ENCODE results near the gene RASL12. TPM values are rescaled to one million over a fixed set of nuclear protein-coding genes. Genes with fewer than 3 reads are reported as not detected.
"Not testable (repeated sequence)": the region's sequence is repeated elsewhere in the genome, so short reads cannot be mapped to it uniquely, and the experiment has no call there.

The RASL12 gene
- total RNA-seq, 1 donor from 2014 or later: 1.5 TPM

DNA sequence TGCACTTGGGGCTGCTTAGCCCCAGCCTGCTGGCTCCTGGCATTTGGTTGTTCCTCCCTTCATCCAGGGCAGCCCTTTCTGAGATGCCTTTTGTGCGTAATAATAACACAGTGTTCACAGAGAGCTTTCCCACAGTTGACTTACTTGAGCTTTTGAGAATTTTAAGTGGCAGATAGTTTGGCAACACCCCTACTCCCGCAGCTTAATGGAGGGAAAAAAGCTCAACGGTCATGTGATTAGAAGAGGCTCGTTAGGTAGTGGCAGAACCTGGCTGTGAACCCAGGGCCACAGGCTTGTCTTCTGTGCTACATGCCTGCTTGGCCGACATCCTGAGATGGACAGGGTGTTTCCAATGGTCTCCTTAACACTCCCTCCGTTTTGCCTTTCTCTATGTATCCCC is 13.5 kb upstream of the RASL12 start:
- peaks cover 64% of the 10 kb centered on the region for H3K4me1 Mint-ChIP-seq
- H3K27ac Mint-ChIP-seq (ENCODE audit: unreplicated experiment): no peak overlapping the region
- no peak overlapping the region for H3K4me3 Mint-ChIP-seq
- DNase-seq (ENCODE audit: low read depth, low spot score): no peak
- H3K27me3 Mint-ChIP-seq (ENCODE audit: low read depth): peaks cover 22% of the 10 kb centered on the region
- no peaks in the 10 kb centered on the region for H3K9me3 Mint-ChIP-seq
- TF ChIP-seq, protein P1, sequence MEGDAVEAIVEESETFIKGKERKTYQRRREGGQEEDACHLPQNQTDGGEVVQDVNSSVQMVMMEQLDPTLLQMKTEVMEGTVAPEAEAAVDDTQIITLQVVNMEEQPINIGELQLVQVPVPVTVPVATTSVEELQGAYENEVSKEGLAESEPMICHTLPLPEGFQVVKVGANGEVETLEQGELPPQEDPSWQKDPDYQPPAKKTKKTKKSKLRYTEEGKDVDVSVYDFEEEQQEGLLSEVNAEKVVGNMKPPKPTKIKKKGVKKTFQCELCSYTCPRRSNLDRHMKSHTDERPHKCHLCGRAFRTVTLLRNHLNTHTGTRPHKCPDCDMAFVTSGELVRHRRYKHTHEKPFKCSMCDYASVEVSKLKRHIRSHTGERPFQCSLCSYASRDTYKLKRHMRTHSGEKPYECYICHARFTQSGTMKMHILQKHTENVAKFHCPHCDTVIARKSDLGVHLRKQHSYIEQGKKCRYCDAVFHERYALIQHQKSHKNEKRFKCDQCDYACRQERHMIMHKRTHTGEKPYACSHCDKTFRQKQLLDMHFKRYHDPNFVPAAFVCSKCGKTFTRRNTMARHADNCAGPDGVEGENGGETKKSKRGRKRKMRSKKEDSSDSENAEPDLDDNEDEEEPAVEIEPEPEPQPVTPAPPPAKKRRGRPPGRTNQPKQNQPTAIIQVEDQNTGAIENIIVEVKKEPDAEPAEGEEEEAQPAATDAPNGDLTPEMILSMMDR (conservative IDR thresholded peaks at IDR 0.05): no peak
- H3K36me3 Mint-ChIP-seq (ENCODE audit: low read depth): no peaks in the 10 kb centered on the region

GRCh38 chr15:65079580-65079979 is 11.8 kb upstream of the RASL12 start:
- no peak for DNase-seq (ENCODE audit: low read depth, low spot score)
- H3K4me3 Mint-ChIP-seq: no peak overlapping the region
- H3K27ac Mint-ChIP-seq (ENCODE audit: unreplicated experiment): no peak overlapping the region
- TF ChIP-seq, protein P1 (conservative IDR thresholded peaks at IDR 0.05): no peak
- H3K4me1 Mint-ChIP-seq: peaks cover 52% of the 10 kb centered on the region
- no peaks in the 10 kb centered on the region for H3K36me3 Mint-ChIP-seq (ENCODE audit: low read depth)
- no peaks in the 10 kb centered on the region for H3K9me3 Mint-ChIP-seq
- H3K27me3 Mint-ChIP-seq (ENCODE audit: low read depth): peaks cover 15% of the 10 kb centered on the region

DNA sequence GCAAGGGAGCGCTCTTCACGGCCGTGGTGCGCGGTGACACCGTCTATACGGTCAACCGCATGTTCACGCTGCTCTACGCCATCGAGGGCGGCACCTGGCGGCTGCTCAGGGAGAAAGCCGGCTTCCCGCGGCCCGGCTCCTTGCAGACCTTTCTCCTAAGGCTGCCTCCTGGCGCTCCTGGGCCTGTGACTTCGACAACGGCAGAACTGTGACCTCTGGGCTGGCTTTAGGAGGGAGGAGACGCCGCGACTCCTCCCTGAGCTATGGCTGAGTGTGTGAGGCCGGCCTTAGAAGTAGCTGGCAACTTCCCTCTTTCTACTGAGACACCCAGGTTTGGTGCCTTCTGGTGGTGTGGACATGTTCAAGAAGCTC is 10.2 kb upstream of the RASL12 start:
- H3K27ac Mint-ChIP-seq (ENCODE audit: unreplicated experiment): no peak overlapping the region
- peaks cover 14% of the 10 kb centered on the region for H3K27me3 Mint-ChIP-seq (ENCODE audit: low read depth)
- H3K36me3 Mint-ChIP-seq (ENCODE audit: low read depth): no peaks in the 10 kb centered on the region
- TF ChIP-seq, protein P1 (conservative IDR thresholded peaks at IDR 0.05): peak; percentile 60
- H3K4me3 Mint-ChIP-seq: no peak overlapping the region
- peaks cover 35% of the 10 kb centered on the region for H3K4me1 Mint-ChIP-seq
- peak; percentile 34 for DNase-seq (ENCODE audit: low read depth, low spot score)
- H3K9me3 Mint-ChIP-seq: no peaks in the 10 kb centered on the region

DNA sequence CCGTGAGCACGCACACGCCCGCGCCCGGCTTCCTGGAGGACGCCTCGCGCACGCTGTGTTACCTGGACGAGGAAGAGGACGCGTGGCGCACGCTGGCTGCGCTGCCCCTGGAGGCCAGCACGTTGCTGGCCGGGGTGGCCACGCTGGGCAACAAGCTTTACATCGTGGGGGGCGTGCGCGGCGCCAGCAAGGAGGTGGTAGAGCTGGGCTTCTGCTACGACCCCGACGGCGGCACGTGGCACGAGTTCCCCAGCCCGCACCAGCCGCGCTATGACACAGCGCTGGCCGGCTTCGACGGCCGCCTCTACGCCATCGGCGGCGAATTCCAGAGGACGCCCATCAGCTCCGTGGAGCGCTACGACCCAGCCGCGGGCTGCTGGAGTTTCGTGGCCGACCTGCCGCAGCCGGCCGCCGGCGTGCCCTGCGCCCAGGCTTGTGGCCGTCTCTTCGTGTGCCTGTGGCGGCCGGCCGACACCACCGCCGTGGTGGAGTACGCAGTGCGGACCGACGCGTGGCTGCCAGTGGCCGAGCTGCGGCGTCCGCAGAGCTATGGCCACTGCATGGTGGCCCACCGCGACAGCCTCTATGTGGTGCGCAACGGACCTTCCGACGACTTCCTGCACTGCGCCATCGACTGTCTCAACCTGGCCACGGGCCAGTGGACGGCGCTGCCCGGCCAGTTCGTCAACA is 9.6 kb upstream of the RASL12 start:
- Mint-ChIP-seq H3K36me3 (ENCODE audit: low read depth) (no peaks in the 10 kb centered on the region), H3K9me3 (no peaks in the 10 kb centered on the region), H3K27me3 (ENCODE audit: low read depth) (peaks cover 14% of the 10 kb centered on the region), H3K4me3 (no peak overlapping the region), H3K4me1 (peaks cover 30% of the 10 kb centered on the region), H3K27ac (ENCODE audit: unreplicated experiment) (no peak overlapping the region)
- DNase-seq (ENCODE audit: low read depth, low spot score): no peak
- TF ChIP-seq, protein P1 (conservative IDR thresholded peaks at IDR 0.05): no peak

DNA sequence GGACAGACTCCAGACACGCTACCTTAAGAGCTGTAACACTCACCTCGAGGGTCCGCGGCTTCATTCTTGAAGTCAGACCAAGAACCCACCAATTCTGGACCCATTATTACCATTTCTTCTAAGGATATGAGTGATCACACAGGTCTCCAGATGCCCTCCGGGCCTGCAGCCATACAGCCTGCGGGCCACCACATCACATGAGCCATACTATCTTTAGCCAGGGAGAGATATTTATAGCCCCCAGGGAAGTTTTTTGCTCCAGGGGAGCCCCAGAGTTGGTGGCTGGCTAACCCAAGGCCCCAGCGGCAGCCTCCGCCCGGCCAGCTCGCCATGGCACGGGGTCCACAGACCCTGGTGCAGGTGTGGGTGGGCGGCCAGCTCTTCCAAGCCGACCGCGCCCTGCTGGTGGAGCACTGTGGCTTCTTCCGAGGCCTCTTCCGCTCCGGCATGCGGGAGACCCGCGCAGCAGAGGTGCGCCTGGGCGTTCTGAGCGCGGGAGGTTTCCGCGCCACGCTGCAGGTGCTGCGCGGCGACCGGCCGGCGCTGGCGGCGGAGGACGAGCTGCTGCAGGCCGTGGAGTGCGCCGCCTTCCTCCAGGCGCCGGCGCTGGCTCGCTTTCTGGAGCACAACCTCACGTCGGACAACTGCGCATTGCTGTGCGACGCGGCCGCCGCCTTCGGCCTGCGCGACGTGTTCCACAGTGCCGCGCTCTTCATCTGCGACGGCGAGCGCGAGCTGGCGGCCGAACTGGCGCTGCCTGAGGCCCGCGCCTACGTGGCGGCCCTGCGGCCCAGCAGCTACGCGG is 8.9 kb upstream of the RASL12 start, which contains the start of gene KBTBD13:
KBTBD13 (plus strand) TSS at position 261 of the 805 bp plus-strand sequence; CDS start at position 331, 70 bp downstream.
- no peak for DNase-seq (ENCODE audit: low read depth, low spot score)
- H3K9me3 Mint-ChIP-seq: no peaks in the 10 kb centered on the region
- H3K27ac Mint-ChIP-seq (ENCODE audit: unreplicated experiment): peak within 1 kb of the TSS; percentile 65
- H3K4me3 Mint-ChIP-seq: no peak within 1 kb of the TSS
- peaks cover 26% of the 10 kb centered on the region for H3K4me1 Mint-ChIP-seq
- TF ChIP-seq, protein P1 (conservative IDR thresholded peaks at IDR 0.05): no peak
- H3K36me3 Mint-ChIP-seq (ENCODE audit: low read depth): no peaks in the 10 kb centered on the region
- peaks cover 12% of the 10 kb centered on the region for H3K27me3 Mint-ChIP-seq (ENCODE audit: low read depth)

DNA sequence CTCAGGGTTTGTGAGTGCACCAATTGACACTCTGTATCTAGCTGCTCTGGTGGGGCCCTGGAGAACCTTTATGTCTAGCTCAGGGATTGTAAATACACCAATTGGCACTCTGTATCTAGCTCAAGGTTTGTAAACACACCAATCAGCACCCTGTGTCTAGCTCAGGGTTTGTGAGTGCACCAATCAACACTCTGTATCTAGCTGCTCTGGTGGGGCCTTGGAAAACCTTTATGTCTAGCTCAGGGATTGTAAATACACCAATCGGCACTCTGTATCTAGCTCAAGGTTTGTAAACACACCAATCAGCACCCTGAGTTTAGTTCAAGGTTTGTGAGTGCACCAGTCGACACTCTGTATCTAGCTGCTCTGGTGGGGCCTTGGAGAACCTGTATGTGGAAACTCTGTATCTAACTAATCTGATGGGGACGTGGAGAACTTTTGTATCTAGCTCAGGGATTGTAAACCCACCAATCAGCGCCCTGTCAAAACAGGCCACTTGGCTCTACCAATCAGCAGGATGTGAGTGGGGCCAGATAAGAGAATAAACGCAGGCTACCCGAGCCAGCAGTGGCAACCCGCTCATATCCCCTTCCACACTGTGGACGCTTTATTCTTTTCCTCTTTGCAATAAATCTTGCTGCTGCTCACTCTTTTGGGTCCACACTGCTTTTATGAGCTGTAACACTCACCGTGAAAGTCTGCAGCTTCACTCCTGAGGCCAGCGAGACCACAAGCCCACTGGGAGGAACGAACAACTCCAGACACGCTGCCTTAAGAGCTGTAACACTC is 8.0 kb upstream of the RASL12 start:
- not testable (repeated sequence) for DNase-seq (ENCODE audit: low read depth, low spot score); H3K36me3 Mint-ChIP-seq (ENCODE audit: low read depth); H3K4me3 Mint-ChIP-seq; H3K9me3 Mint-ChIP-seq; H3K27me3 Mint-ChIP-seq (ENCODE audit: low read depth)
- peak overlapping the region; percentile 65 for H3K27ac Mint-ChIP-seq (ENCODE audit: unreplicated experiment)
- H3K4me1 Mint-ChIP-seq: peaks cover 17% of the 10 kb centered on the region

DNA sequence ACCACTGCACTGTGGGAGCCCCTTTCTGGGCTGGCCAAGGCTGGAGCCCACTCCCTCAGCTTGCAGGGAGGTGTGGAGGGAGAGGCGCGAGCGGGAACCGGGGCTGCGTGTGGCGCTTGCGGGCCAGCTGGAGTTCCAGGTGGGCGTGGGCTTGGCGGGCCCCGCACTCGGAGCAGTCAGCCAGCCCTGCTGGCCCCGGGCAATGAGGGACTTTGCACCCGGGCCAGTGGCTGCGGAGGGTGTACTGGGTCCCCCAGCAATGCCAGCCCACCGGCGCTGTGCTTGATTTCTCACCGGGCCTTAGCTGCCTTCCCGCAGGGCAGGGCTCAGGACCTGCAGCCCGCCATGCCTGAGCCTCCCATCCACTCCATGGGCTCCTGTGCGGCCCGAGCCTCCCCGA is 7.2 kb upstream of the RASL12 start:
- peaks cover 14% of the 10 kb centered on the region for H3K4me1 Mint-ChIP-seq
- not testable (repeated sequence) for DNase-seq (ENCODE audit: low read depth, low spot score); H3K4me3 Mint-ChIP-seq; H3K36me3 Mint-ChIP-seq (ENCODE audit: low read depth); H3K27ac Mint-ChIP-seq (ENCODE audit: unreplicated experiment); H3K9me3 Mint-ChIP-seq
- peaks cover 10% of the 10 kb centered on the region for H3K27me3 Mint-ChIP-seq (ENCODE audit: low read depth)

Data from neural crest cell (in vitro differentiated cells).